Embryonic facial prominence (tissue), 1 donor: ENCODE measurements around the gene SMCO4.

Experiments
- DNase-seq: peaks from one replicate; pipeline ENCODE4 v3.0.0-alpha.2; 2016; ENCODE audit errors: extremely low spot score

The SMCO4 gene

DNA sequence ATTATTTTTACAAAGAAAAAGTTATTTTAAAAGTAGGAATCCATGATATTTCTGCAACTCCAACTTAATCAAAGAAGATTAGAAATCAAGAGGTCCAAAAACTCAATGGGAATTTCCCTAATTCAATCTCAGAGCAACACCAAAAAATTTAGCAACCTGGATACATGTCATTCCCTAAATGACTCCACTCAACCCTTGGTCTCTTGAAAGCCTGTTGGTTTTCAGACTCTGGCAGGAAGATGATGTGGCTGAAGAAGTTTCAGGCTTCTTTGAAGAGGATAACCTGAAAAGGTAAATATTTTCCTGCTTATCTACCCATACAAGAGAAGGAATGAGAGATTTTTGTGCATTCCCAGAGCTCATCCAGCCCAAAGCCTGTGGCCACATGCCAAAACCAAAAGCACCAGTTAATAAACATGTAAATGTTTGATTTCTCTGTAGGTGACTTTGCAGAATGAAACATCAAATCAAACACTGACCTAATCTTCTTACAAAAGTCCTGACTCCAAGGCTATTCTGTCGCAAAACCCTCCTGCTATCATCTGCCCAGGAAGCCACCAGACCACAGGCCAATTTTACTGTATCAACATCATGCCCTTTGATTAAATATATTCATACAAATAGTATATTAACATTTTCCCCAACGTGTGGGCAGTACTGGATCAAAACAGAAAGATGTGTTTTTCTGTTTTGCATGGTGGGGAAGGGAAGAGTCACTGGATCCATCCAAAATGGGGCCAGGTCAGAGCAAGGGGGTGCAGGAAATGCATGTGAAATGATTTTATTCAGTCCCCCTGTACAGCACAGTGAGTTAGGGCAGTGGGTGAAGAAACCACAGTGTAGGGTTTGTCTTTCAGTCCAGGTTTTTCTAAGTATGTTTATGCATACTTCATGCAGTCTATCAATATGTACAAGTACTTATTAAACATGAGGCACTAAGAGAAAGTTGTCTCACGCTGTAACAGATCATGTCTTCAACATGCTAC lies 38.8 kb downstream of the SMCO4 start:
- DNase-seq: no peak

GRCh38 chr11:93501856-93502255 lies 41.3 kb downstream of the SMCO4 start:
- DNase-seq: no peak

DNA sequence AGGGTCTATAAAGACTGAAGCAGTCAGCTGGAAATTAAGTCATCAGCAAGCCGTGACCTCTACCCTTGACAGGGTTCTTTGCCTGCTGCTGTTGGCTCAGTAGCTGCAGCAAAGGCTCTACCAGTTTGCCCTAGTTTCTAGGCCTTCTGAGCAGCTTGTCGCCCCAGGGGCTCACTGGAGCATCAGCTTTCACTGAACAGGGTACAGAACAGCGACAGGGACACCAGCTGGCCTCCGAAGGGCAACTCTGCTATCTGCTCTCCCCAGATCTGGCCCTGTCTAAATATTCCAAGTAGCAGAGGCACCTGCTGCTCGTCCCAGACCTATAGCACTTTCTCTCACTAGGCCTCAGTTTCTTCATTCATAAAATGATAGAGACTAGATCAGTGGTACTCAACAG lies 42.4 kb downstream of the SMCO4 start:
- DNase-seq: no peak

DNA sequence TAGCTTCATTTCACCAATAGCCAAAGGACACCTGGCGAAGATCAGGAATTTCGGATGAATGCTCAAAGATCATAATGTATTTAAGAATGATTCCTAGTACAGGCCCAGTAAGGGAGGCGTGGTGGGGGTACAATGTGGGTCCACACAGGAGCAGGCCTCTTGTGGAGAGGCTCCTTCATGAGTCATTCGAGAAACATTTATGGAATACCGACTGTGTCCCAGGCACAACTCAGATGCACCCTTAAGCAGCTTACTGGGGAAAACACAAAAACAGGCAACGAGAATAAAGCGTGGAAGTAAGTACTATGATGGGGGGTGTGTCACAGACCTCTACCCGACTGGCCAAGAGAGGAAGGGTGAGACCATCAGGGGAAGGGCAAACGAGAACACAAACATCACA lies 44.5 kb downstream of the SMCO4 start:
- DNase-seq: no peak

DNA sequence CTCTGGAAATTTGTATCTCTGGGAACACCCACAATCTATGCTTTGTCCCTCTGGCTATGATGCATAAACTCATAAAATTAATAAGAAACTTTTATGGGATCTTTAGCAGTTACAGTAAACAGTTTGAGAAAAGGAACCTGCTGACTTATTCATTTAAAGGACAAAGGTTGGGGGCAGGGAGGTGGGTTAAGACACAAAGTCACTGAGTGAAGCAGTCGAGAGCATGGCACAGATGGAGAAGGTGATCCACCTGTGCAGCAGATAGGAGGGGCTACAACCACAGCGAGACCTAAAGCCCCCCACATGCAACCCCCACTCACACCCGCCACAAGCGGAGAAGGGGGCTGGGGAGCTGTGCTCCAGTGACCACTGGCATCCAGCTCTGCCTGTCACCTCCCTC lies 45.0 kb downstream of the SMCO4 start:
- DNase-seq: no peak

GRCh38 chr11:93497596-93497995 lies 45.6 kb downstream of the SMCO4 start:
- DNase-seq: no peak

GRCh38 chr11:93494357-93494756 lies 48.8 kb downstream of the SMCO4 start:
- DNase-seq: no peak

GRCh38 chr11:93493252-93493897 lies 49.8 kb downstream of the SMCO4 start:
- DNase-seq: no peak

- DNase-seq: no peak
Measured at GRCh38 chr11:93492464-93493251, 50.5 kb downstream of the SMCO4 start.

DNA sequence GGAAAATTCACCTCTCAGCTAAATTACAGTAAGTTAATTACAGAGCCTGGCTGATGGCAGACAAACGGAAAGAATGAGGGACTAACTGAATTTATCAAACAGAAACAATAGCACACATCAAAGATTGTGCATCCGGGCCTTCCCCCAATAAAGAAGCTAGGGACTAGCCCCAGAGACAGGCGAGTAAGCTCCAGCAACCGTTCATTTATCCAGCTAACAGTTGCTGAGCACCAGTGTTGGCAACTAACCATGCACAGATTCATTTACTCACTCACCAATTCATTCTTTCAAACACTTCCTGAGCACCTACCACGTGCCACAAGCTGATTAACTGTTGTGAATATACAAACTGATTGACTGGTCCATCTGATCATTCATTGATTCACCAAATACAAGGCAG lies 51.2 kb downstream of the SMCO4 start:
- DNase-seq: no peak

- DNase-seq: no peak
Measured at GRCh38 chr11:93490996-93491618, 52.1 kb downstream of the SMCO4 start.

- no peak for DNase-seq
Measured at GRCh38 chr11:93489841-93490240, 53.4 kb downstream of the SMCO4 start.

DNA sequence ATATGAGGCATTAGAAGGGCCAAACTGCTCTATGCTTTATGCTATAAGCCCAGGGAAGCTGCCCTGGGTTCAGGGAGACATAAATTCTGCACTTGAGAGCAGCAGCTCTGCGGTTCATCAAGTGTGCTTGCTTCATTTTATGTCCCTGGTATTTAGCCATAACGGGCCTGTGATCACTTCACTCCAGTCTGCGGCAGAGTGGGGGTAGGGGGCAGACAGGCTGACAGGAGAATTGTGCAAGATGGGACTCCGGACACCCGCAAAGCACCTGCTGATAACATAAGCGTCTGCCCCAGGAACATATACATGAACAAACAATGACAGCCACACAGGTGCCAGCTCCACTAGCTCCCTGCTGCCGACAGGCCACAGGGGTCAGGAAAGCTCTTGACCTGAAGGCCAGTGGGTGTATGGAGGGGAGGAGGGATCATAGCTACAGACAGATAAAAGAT lies 56.1 kb downstream of the SMCO4 start:
- no peak for DNase-seq

DNA sequence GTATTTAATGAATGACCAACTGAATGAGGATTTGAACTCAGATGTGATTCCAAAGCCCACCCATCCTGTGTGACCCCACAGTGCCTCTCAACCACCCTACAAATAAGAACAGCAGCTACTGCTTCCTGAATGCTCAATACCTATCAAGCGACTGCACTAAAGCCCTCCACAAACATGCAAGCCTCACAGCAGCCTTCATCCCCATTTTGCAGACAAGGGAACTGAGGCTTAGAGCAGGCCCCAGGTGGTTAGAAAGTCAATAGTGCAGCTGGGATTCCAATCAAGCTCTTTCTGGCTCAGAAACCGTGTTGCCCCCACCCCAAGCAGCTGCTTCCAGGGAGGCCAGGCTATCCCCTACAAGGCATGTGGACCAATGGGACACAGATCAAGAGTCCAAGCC lies 57.2 kb downstream of the SMCO4 start:
- no peak for DNase-seq

- DNase-seq: no peak
Measured at GRCh38 chr11:93484716-93485115, 58.5 kb downstream of the SMCO4 start.

DNA sequence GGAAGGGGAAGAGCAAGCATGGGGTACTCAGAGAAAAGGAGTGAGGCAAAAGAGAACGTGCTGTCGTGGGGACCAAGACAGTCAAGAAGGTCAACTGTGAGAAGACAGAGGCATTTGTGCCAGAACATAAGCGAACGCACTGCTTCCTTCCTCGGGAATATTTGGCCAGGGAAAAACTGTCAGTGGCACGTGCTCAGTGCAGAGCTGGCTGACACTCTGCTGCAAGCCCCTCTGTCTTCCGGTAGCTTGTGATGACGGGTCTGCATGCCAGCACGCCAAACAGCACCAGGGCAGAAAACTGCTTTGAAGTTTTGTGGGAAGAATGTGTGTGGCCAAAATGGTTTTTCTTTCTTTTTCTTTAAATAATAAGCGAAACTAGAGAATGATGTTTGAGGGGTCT lies 60.6 kb downstream of the SMCO4 start:
- DNase-seq: no peak

GRCh38 chr11:93481696-93482095 lies 61.5 kb downstream of the SMCO4 start:
- DNase-seq: no peak

DNA sequence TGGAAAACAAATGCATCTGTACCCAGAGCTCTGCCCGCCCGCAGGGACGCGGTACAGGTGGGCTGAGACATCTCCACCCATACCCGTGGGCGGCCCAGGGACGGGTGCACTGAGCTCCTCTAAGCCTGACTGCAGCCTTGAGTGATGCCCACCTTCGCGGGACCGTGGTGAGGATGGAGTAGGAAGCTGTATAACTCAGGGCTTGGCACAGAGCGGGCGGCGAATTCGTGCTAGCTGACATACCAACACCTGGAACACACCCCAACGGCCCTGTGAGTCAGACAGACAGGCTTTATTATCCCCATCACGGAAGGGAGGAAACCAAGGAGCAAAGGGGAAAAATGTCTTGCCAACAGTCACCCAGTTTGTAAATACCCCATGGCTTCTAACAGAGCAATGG lies 61.9 kb downstream of the SMCO4 start:
- no peak for DNase-seq

DNA sequence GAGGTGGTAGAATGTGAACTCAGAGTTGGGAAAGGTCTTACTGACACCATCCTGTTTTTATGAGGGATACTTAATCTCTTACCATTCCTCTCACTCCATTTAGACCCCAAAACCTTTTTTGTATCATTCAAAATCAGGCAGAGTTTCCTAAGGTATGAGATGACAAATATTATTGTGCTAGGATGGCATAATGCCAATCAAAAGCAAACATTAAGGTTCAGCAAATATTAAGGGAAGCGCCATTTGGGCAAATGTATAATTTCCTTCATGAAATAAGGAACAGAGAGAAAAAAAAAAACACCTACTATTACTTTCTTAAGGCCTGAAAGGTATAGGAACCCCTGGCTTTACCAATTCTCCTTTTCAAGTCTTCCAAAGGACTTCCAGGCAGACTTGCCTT lies 62.4 kb downstream of the SMCO4 start:
- DNase-seq: no peak

DNA sequence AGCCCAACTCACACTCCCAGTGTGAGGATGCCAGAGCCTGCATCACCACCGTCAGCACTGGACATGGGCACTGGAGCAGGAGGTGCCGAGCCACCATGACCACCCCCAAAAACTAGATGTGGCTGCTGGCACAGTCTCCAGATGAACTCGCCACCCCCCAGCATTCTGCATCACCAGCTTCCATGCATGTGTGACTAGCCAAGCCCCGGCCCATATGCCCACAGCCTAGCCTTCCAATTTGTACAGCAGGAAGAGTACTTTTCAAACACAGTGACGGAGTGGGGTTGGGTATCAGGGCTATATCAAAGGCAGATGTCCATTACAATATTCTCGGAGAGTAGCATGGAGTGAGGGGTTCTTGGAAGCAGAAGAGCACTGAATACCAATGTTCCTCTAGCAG lies 62.9 kb downstream of the SMCO4 start:
- DNase-seq: no peak

GRCh38 chr11:93478841-93479240 lies 64.3 kb downstream of the SMCO4 start:
- no peak for DNase-seq
